GM23338 (cell line): ENCODE data around the gene TENT5A. TPM values are rescaled to one million over a fixed set of nuclear protein-coding genes. Genes with fewer than 3 reads are reported as not detected.

Source experiments
- ATAC-seq: fragments of 200-7000 bp; cut with Tn5 transposase; 3 replicates; pipeline ENCODE4 v1.9.1; 2020
- DNase-seq: peaks from one replicate; pipeline ENCODE4 v3.0.0-alpha.2; 2015; ENCODE audit warnings: low spot score
- H2AFZ ChIP-seq: fragments of 200-600 bp; sonication (generic); 2 replicates; pipeline ENCODE4 v1.8.0; 2016; ENCODE audit warnings: antibody characterized with exemption, mild to moderate bottlenecking, moderate library complexity
- H3F3A ChIP-seq: fragments of 200-600 bp; sonication (generic); replicated peaks from 2 replicates; pipeline ENCODE4 v1.8.0; 2017; ENCODE audit warnings: antibody characterized with exemption, mixed run types, low read depth
- H3K27ac ChIP-seq: fragments of 200-600 bp; sonication (generic); 2 replicates; pipeline ENCODE4 v1.6.1; 2016; ENCODE audit warnings: low read depth
- H3K27me3 ChIP-seq: fragments of 200-600 bp; sonication (generic); 2 replicates; pipeline ENCODE4 v1.8.0; 2016; ENCODE audit warnings: mild to moderate bottlenecking, mixed run types, moderate library complexity; ENCODE audit not compliant: insufficient read depth
- H3K36me3 ChIP-seq: fragments of 200-600 bp; sonication (generic); 2 replicates; pipeline ENCODE4 v1.8.0; 2016; ENCODE audit warnings: mild to moderate bottlenecking; ENCODE audit not compliant: insufficient read depth
- H3K4me1 ChIP-seq: fragments of 200-600 bp; sonication (generic); 2 replicates; pipeline ENCODE4 v1.8.0; 2016; ENCODE audit warnings: mild to moderate bottlenecking, moderate library complexity; ENCODE audit not compliant: insufficient read depth
- H3K4me2 ChIP-seq: fragments of 200-600 bp; sonication (generic); 2 replicates; pipeline ENCODE4 v1.7.1; 2017; ENCODE audit warnings: mixed run types
- H3K4me3 ChIP-seq: fragments of 200-600 bp; sonication (generic); 2 replicates; pipeline ENCODE4 v1.6.1; 2016; ENCODE audit warnings: mixed run types
- H3K79me2 ChIP-seq: fragments of 200-600 bp; sonication (generic); replicated peaks from 2 replicates; pipeline ENCODE4 v1.8.0; 2017; ENCODE audit warnings: mild to moderate bottlenecking; ENCODE audit not compliant: insufficient read depth
- H3K9me2 ChIP-seq: fragments of 200-600 bp; sonication (generic); 2 replicates; pipeline ENCODE4 v1.8.0; 2017; ENCODE audit not compliant: insufficient read depth
- H4K20me1 ChIP-seq: fragments of 200-600 bp; sonication (generic); replicated peaks from 2 replicates; pipeline ENCODE4 v1.8.0; 2017; ENCODE audit warnings: mild to moderate bottlenecking; ENCODE audit not compliant: insufficient read depth
- H3K27ac Mint-ChIP-seq: 2 replicates; pipeline ENCODE4 v1.8.0; 2020; ENCODE audit warnings: inconsistent platforms, mild to moderate bottlenecking, moderate library complexity, mixed read lengths
- H3K27me3 Mint-ChIP-seq: 3 replicates; pipeline ENCODE4 v1.8.0; 2022; ENCODE audit warnings: low read depth, mild to moderate bottlenecking, moderate library complexity, mixed read lengths, inconsistent platforms; ENCODE audit not compliant: insufficient read depth, poor library complexity
- H3K36me3 Mint-ChIP-seq: 3 replicates; pipeline ENCODE4 v1.8.0; 2021; ENCODE audit warnings: low read depth, mild to moderate bottlenecking, inconsistent platforms, moderate library complexity, mixed read lengths
- H3K4me1 Mint-ChIP-seq: 3 replicates; pipeline ENCODE4 v1.8.0; 2020; ENCODE audit warnings: mild to moderate bottlenecking, inconsistent platforms, mixed read lengths
- H3K4me3 Mint-ChIP-seq: 3 replicates; pipeline ENCODE4 v1.8.0; 2021; ENCODE audit warnings: moderate library complexity, mild to moderate bottlenecking, inconsistent platforms, mixed read lengths
- H3K9me3 Mint-ChIP-seq: 3 replicates; pipeline ENCODE4 v1.8.0; 2020; ENCODE audit warnings: moderate library complexity, mild to moderate bottlenecking, inconsistent platforms, mixed read lengths
- CTCF ChIP-seq, 2 experiments: fragments of 200-600 bp in 1 of 2; sonication (generic) in 1 of 2; conservative IDR thresholded peaks; 2 replicates each; pipeline versions ENCODE4 v1.5.1 to v1.6.1; 2016 to 2017; ENCODE audit warnings: antibody characterized with exemption in 2 of 2, low read depth in 2 of 2, mild to moderate bottlenecking in 2 of 2, moderate library complexity in 1 of 2
- ETS1 ChIP-seq: IDR thresholded peaks from 2 replicates; pipeline ENCODE4 v1.6.1; 2016; ENCODE audit warnings: antibody characterized with exemption
- JUNB ChIP-seq: IDR thresholded peaks from one replicate; pipeline ENCODE4 v1.6.1; 2016; ENCODE audit warnings: antibody characterized with exemption; ENCODE audit not compliant: unreplicated experiment
- NANOG ChIP-seq: IDR thresholded peaks from 2 replicates; pipeline ENCODE4 v1.6.1; 2016; ENCODE audit warnings: antibody characterized with exemption, borderline replicate concordance
- POLR2AphosphoS5 ChIP-seq: IDR thresholded peaks from 2 replicates; pipeline ENCODE4 v1.6.1; 2016; ENCODE audit warnings: antibody characterized with exemption, low read depth
- REST ChIP-seq: IDR thresholded peaks from one replicate; pipeline ENCODE4 v1.6.1; 2018; ENCODE audit warnings: antibody characterized with exemption; ENCODE audit not compliant: unreplicated experiment
- ZNF331 ChIP-seq: fragments of 250-450 bp; sonication (Bioruptor Pico); IDR thresholded peaks from 2 replicates; pipeline ENCODE4 v1.5.0; 2020; ENCODE audit warnings: low read depth, mild to moderate bottlenecking, moderate library complexity
- ZNF462 ChIP-seq: fragments of 250-450 bp; sonication (Bioruptor Pico); IDR thresholded peaks from 2 replicates; pipeline ENCODE4 v1.5.0; 2020; ENCODE audit warnings: mild to moderate bottlenecking, moderate library complexity
- polyA plus RNA-seq: library from polyadenylated mRNA; unstranded; fragments of >200 nt; fragmentation: Nextera tagmentation; extraction: Ambion mirVana; gene quantifications from 2 replicates; pipeline ENCODE4 v1.2.1, GENCODE V29; 2016
- total RNA-seq: library from RNA; depleted of rRNA; stranded (reverse); fragments of >200 nt; shearing (Covaris generic); gene quantifications from 2 replicates; pipeline ENCODE4 v1.2.3, GENCODE V29; 2014

Gene TENT5A
- total and polyA plus RNA-seq, 2 experiments from 2014 or later = 3.8 to 4.7 TPM

DNA sequence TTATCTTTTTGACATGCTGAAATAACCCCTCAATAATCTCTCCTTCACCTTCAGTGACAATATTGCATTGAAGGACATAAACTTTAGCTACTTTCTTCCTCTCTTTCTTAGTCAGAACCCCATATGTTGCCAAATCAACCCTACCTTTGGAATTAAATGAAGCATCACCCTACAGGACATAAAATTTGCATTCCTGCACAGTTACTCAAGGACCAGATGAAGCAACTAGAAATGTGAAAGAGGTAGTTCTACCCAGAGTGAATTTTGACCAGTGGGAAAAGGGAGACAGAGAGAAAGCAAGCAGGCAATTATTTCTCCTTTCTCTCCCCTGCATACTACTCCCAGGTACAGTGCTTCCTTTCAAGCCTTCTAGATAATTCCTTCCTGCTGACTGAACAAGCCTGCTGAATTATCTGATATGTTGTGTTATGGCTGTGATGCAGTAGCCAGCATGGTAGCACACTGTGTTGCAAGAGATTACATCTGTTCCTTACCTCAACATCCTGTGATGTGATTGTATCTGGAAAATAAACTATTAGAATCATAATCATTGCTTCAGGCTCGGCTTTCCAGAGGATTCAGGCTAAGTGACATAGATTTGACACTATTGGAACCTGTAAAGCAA lies 16.6 kb downstream of the TENT5A start:
- Histone ChIP-seq H3K4me2 (no peak overlapping the region), H3K27me3 (no peaks in the 10 kb centered on the region), H2AFZ (no peak overlapping the region), H3K27ac (no peak overlapping the region), H3K79me2 (no peaks in the 10 kb centered on the region), H3K4me1 (no peaks in the 10 kb centered on the region), H3K36me3 (no peaks in the 10 kb centered on the region), H3K4me3 (no peak overlapping the region), H3K9me2 (no peaks in the 10 kb centered on the region), H3F3A (no peaks in the 10 kb centered on the region), H4K20me1 (no peaks in the 10 kb centered on the region)
- no peak overlapping the region for H3K27ac Mint-ChIP-seq
- H3K4me1 Mint-ChIP-seq = no peaks in the 10 kb centered on the region
- peaks cover 7% of the 10 kb centered on the region for H3K9me3 Mint-ChIP-seq
- no peak overlapping the region for H3K4me3 Mint-ChIP-seq
- H3K36me3 Mint-ChIP-seq = no peaks in the 10 kb centered on the region; the same call in 2 of the 3 replicates
- TF ChIP-seq ZNF462 (CRISPR knock-in tag) = no peak
- no peak for TF ChIP-seq REST
- no peak for TF ChIP-seq NANOG
- no peak for TF ChIP-seq ETS1
- no peak for TF ChIP-seq JUNB
- TF ChIP-seq POLR2AphosphoS5 = no peak
- TF ChIP-seq ZNF331 (CRISPR knock-in tag) = no peak
- no peak for TF ChIP-seq CTCF (conservative IDR thresholded peaks at IDR 0.05; ENCODE audit: low read depth in 2 of 2)
- DNase-seq (no peak), ATAC-seq (no peak)
- no peaks in the 10 kb centered on the region for H3K27me3 Mint-ChIP-seq
